Upper lobe of right lung (tissue), 1 donor: ENCODE results near the gene PRRG1. TPM values are rescaled to one million over a fixed set of nuclear protein-coding genes. Genes with fewer than 3 reads are reported as not detected.
"Not testable (repeated sequence)": the region's sequence is repeated elsewhere in the genome, so short reads cannot be mapped to it uniquely, and the experiment has no call there.

Experiments
- ATAC-seq: fragments of 200-7000 bp; cut with Tn5 transposase; one replicate; pipeline ENCODE4 v1.9.1; 2020; ENCODE audit warnings: mild to moderate bottlenecking, moderate library complexity
- DNase-seq: peaks from one replicate; pipeline ENCODE4 v3.0.0-alpha.2; 2020
- H3K27ac ChIP-seq: fragments of 200-600 bp; one replicate; pipeline ENCODE4 v1.8.0; 2022
- H3K27me3 ChIP-seq: fragments of 200-600 bp; one replicate; pipeline ENCODE4 v1.8.0; 2022; ENCODE audit warnings: mild to moderate bottlenecking
- H3K36me3 ChIP-seq: fragments of 200-600 bp; one replicate; pipeline ENCODE4 v1.8.0; 2022
- H3K4me1 ChIP-seq: fragments of 200-600 bp; one replicate; pipeline ENCODE4 v1.8.0; 2022
- H3K4me3 ChIP-seq: fragments of 200-600 bp; one replicate; pipeline ENCODE4 v1.8.0; 2022; ENCODE audit warnings: mild to moderate bottlenecking
- H3K9me3 ChIP-seq: fragments of 200-600 bp; one replicate; pipeline ENCODE4 v1.8.0; 2022
- intact Hi-C: fragments of 100-400 bp; cut with DNase I; formaldehyde crosslinking; loops from one replicate; pipeline ENCODE4 v1.11.0; 2022
- total RNA-seq: library from RNA; stranded (reverse); fragmentation: NEBNext Ultra II Directional; extraction: Animal tissue kit (Norgen Biotek cat#: 25700); gene quantifications from one replicate; pipeline ENCODE4 v1.2.1, GENCODE V29; 2021
- TF ChIP-seq, protein P1 (sequence below): fragments of 200-600 bp; IDR thresholded peaks from one replicate; pipeline ENCODE4 v1.8.0; 2022; ENCODE audit warnings: antibody characterized with exemption
- donor health status: DM: no; HTN: yes; CAD: no; lungs with severe emphysema.

The PRRG1 gene
- total RNA-seq, 1 donor from 2014 or later, result 16.3 TPM

DNA sequence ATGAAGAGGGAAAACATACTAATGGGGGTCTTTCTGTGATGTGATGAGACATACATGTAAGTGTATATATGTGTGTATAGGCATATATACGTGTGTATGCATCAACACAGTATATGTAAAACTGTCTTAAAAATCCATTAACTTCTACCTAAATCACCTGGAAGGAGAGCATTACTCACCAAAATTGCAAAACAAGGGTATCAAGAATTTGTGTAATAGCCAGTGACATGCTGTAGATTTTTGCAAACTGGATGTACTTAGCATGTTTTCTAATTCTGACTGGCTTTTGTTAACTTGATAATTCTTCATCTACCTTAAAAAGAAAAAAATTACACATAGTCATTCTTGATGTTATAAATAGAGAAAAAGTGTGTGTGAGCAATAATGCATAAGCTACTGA lies 104.7 kb downstream of the PRRG1 start:
- TF ChIP-seq, protein P1, sequence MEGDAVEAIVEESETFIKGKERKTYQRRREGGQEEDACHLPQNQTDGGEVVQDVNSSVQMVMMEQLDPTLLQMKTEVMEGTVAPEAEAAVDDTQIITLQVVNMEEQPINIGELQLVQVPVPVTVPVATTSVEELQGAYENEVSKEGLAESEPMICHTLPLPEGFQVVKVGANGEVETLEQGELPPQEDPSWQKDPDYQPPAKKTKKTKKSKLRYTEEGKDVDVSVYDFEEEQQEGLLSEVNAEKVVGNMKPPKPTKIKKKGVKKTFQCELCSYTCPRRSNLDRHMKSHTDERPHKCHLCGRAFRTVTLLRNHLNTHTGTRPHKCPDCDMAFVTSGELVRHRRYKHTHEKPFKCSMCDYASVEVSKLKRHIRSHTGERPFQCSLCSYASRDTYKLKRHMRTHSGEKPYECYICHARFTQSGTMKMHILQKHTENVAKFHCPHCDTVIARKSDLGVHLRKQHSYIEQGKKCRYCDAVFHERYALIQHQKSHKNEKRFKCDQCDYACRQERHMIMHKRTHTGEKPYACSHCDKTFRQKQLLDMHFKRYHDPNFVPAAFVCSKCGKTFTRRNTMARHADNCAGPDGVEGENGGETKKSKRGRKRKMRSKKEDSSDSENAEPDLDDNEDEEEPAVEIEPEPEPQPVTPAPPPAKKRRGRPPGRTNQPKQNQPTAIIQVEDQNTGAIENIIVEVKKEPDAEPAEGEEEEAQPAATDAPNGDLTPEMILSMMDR, result no peak
- intact Hi-C loops, result no loop called here
- no peak for ATAC-seq

DNA sequence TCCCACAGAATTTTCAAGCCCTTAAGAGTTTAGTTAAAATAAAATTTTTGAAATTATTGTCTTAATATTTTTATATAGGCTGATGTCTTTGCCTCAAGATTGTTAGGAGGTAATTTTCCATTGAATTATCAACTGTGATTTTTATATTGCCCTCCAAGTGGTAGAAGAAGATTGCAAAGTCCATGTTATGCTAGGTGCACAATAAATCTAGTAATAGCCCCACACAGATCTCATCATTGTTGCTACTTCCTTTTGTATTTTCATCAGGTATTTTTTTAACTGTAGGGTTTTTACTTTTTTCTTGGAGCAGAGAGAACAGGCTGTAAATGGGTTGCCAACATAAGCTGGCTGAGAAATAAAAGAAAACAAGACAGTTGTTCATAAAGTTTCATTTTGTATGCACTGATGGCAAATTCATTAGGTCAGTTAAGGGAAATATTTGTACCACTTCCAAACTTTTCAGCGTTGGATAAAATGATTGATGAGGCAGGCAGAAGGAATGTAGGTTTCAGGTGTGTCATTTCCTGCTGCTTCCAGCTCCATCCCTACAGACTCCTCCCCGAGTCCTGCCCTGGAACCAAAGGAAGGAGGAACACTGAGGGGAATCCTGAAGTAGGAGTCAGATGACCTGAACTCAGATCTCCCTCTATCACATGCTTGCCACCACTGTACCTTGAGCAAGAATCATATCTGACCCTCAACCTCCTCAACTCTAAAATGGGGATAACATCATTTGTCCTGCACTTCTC lies 105.5 kb downstream of the PRRG1 start:
- no peak for ATAC-seq
- no peaks in the 10 kb centered on the region for H3K4me1 ChIP-seq
- no peak for DNase-seq
- intact Hi-C loops, result no loop called here
- no peaks in the 10 kb centered on the region for H3K36me3 ChIP-seq
- no peak overlapping the region for H3K27ac ChIP-seq
- no peaks in the 10 kb centered on the region for H3K9me3 ChIP-seq
- TF ChIP-seq, protein P1, result no peak
- no peaks in the 10 kb centered on the region for H3K27me3 ChIP-seq
- H3K4me3 ChIP-seq, result no peak overlapping the region

More for the DNA sequence above, 104.7 kb downstream of the PRRG1 start:
- H3K4me1 ChIP-seq, result no peaks in the 10 kb centered on the region
- H3K27me3 ChIP-seq, result no peaks in the 10 kb centered on the region
- H3K4me3 ChIP-seq, result no peak overlapping the region
- H3K9me3 ChIP-seq, result no peaks in the 10 kb centered on the region
- DNase-seq, result no peak
- no peak overlapping the region for H3K27ac ChIP-seq
- no peaks in the 10 kb centered on the region for H3K36me3 ChIP-seq

DNA sequence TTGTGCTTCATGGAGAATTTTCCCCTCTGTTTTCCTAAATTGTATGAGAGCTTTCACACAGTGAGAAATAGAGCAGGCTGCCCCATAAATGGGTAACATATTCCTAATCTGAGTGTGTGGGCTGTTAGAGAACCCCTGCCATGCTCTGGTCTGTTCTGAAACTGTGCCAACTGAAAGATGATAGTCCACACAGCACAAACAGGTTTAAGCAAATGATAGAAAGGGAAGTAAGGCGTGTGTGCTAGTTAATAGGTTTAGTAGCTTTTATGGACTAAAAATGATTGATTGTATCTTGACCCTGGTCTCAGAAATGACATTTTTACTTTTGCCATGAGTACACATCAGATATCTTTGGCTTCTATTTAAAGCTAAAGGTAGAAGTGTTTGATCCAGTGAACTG lies 106.2 kb downstream of the PRRG1 start:
- DNase-seq (no peak), ATAC-seq (no peak)
- Histone ChIP-seq H3K27me3 (no peaks in the 10 kb centered on the region), H3K27ac (no peak overlapping the region), H3K9me3 (no peaks in the 10 kb centered on the region), H3K4me3 (no peak overlapping the region), H3K36me3 (no peaks in the 10 kb centered on the region), H3K4me1 (no peaks in the 10 kb centered on the region)
- intact Hi-C loops, result no loop called here
- TF ChIP-seq, protein P1, result no peak

DNA sequence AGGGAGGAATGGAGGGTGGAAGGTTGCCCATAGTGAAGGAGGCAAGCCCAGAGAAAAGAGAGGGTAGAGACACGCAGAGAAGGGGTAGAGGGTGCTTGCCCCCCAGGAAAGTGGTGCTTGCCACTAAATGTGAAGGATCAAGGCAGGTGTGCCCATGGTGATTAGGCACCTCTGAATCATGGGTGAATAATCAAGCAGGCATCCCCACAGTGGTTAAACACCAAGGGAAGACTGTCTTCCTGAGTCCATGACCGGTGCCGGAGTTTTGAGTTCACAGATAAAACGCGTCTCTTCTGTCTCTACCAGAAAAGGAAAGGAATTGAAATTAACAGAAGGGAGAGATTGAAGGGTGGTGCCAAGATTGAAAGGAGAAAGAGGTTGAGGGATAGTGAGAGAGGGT lies 111.1 kb downstream of the PRRG1 start:
- H3K36me3 ChIP-seq, H3K27me3 ChIP-seq, H3K4me1 ChIP-seq, H3K27ac ChIP-seq, intact Hi-C loops, H3K4me3 ChIP-seq, DNase-seq, H3K9me3 ChIP-seq, ATAC-seq: not testable (repeated sequence)

DNA sequence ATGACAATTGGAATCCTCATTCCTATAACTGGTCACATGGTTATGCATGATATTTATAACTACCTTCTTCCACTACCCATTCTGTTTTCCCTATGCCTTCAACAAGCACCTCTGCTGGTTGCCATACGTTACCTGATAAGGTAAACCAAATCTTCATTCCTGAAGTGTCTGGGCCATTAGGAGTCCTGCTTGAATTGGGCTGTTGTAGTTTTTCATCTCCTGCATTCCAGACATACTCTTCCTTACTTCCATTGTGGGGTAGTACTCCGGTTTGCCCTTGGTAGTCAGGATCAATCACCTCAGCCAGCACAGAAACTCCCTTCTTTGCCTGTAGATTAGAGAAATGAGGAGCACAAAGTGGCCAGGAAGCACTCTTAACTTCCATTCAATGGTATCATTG lies 113.2 kb downstream of the PRRG1 start:
- DNase-seq (no peak), ATAC-seq (no peak)
- no peaks in the 10 kb centered on the region for H3K27me3 ChIP-seq
- H3K36me3 ChIP-seq, result no peaks in the 10 kb centered on the region
- TF ChIP-seq, protein P1, result no peak
- H3K4me3 ChIP-seq, result no peak overlapping the region
- H3K4me1 ChIP-seq, result no peaks in the 10 kb centered on the region
- intact Hi-C loops, result no loop called here
- no peaks in the 10 kb centered on the region for H3K9me3 ChIP-seq
- H3K27ac ChIP-seq, result no peak overlapping the region

DNA sequence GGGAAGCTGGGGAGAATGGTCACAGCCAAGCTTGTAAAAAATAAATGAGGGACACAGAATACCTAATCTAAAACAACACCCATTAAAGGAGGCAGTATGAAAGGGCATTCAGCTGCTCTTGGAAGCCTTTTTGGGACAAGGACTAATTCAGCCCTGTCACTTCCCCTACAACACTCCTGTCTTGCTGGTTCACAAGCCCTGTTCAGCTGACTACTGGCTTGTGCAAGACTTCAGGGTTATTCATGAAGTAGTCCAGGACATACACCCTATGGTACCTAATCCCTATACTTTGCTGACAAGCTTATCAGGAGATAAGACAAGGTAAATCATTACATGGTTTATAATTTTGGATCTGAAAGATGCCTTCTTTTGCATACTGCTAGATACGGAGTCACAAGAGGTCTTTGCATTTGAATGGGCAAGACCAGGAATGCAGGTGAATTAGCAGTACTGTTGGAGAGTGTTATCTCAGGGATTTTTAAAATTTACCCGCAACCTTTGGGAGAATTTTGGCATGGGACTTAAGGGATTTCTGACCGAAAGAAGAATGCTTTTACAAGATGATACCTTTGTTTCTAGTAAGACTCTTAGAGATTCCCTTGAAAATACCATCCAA lies 119.1 kb downstream of the PRRG1 start:
- H3K4me1 ChIP-seq, result no peaks in the 10 kb centered on the region
- no peaks in the 10 kb centered on the region for H3K9me3 ChIP-seq
- TF ChIP-seq, protein P1, result no peak
- ATAC-seq, result no peak
- DNase-seq, result no peak
- no peaks in the 10 kb centered on the region for H3K27me3 ChIP-seq
- no peaks in the 10 kb centered on the region for H3K36me3 ChIP-seq
- no peak overlapping the region for H3K4me3 ChIP-seq
- no peak overlapping the region for H3K27ac ChIP-seq
- intact Hi-C loops, result no loop called here
